GM20431 (cell line): ENCODE measurements around the gene SMARCA2.

Source experiments
- in situ Hi-C: fragments of 300-500 bp; cut with MseI, MboI; formaldehyde crosslinking; loops from one replicate; pipeline ENCODE4 v1.15.0; 2020; ENCODE audit warnings: low sequenced_read_pairs; ENCODE audit not compliant: unreplicated experiment

SMARCA2 gene

DNA sequence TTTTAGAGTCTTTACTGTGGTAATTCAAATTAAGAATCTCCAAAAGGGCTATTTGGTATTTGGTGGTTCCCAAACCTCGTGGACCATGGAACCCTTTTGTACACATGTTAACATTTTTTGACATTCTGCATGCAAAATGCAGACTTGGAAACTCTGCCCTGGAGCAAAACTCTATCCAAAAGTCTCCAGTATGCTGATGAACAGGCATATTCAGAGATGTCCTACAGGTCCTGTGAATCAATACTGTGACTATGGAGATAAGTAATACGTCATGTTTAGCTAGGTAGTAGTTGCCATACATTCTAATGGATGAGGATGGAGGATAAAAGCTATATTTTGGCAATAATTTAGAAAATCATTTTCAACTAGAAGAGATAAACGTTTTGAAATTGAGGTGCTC is 218.1 kb downstream of the SMARCA2 start:
- in situ Hi-C loops = no loop called here

DNA sequence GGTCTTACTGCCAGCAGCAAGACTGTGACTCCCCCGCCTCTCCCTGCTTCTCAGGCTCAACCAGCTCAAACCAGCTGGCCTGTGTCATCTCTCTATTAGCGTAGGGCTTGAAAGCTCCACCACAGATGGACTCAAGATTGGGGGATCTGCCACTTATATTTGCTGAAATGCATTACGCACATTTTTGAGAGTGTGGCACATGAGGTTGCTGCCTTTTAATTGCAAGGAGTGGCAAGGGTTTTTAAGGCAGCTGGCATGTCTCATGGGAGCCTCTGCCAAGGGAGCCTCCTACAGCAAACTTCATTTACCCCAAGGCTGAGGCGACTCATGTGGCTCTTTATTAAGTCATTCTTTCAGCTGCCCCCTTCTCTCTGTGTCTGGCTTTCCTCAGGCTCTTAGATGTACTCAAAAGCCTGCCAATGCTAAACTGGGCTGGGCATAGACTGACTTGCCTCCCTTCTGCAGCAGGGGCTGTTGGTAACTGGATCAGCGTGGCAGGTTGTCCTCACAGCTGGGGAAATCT is 219.3 kb downstream of the SMARCA2 start:
- in situ Hi-C loops = no loop called here

DNA sequence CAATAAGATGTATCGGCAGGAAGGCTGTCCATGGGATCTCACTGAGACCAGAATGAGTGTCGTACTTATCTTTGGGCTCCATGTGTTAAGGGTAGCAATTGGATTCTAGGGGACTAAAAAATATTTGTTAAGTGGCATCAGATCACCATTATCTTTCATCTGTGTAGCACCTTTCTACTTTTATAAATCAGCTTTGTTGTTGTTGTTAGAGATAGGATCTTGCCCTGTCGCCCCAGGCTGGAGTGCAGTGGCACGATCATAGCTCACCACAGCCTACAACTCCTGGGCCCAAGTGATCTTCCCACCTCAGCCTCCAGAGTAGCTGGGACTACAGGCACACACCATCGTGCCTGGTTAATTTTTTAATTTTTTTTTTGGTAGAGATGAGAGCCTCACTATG is 220.5 kb downstream of the SMARCA2 start:
- in situ Hi-C loops = no loop called here

DNA sequence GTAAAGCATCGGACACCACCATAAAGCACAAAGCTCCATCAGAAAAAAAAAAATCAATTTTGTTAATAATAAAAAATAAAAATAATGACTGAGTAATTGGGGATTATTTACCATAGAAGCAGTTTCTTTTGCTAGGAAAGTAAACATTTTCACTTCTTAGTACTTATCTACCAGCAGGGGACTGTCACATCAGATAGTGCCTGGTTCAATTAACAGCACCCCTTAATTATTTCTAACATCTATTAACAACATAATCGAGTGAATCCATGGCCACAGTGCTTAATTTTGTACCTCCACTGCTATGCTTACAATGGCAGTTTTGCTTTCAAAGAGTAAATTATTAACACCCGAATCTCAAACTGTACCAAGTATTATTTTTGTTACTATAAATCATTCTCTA is 221.7 kb downstream of the SMARCA2 start:
- in situ Hi-C loops = no loop called here

DNA sequence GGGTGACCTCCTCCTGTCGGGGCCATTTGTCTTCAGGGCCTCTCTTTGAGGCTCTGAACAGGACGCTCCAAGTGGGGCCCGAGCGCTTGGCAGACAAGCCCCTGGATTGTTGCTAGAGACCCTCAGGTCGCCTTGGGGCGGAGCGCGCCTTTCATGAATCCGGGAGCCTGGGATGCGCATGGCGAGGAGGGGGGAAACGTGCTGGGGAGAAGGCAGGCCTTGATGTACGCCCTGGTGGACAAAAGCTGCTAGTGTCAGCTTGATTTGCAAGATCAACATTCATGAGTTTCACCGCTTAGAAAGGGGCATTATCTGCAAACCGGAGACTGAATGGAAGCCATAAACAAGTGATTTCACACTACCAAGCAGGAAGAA is 226.3 kb downstream of the SMARCA2 start:
- in situ Hi-C loops = no loop called here

DNA sequence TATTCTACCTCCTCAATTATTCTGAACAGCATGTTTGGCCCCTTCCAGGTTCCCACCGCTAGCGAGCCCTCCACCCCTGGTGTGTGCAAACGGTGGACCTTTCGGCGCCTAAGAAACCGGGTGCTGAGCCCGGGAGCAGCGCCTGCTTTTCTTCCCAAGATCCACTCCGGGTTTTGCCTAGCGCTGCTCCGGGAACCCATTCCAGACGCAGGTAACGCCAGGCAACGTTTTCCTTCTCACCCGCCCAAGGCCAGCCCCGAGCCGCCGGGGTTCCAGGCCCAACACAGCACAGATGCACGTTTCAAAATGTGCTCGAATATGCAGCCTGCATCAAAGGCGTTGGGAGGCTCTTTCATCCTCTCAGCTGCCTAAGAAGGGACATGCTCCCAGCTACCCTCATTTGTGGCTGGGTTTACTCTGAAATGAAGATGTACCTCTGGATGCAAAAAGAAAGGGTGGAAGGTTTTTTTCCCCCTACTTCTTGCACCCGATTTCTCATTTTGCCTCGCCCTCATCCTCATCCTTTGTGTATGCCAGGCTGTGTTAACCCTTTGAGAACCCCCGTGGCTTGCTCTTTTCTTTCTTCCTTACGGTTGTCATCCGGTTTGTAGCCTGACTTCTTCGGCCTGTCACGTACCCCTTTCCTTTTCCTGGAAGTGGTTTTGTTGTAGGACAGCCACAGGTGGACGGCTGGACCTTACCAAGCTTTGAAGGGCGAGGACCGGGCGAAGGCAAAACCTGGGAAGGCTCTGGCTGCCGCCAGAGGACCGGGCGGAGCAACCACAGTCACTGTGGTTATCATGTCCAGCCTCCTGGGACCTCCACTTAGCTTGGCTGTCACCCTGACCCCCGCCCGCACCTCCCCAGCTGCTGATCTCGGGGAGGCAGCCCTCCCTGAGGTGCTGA is 226.9 kb downstream of the SMARCA2 start:
- in situ Hi-C loops = no loop called here

DNA sequence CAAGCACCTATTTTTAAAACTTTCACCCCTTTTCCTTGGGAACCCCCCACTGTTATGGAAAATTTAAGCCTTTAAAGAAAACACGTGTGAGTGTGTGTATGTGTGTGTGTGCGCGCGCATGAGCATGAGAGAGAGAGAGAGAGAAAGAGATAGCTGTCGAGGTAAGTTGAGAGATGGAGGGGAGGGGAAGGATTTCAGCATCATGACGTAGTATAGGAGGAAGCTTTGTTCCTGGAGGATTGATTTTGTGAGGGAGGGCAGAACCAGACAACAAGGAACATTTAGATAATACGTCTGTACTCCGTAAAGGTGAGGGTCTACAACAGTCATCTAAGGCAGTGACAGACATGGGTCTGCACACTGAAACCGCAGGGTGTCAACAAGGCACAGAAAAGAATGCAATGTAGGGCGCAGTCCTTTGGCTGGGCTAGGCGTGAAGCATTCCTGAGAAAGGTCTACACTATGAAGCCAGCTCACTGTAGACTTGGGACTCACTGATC is 227.7 kb downstream of the SMARCA2 start:
- in situ Hi-C loops = no loop called here
